ENCODE measurements around the gene RIT2.

GRCh38 chr18:42941021-42941420 is 174.5 kb downstream of the RIT2 start:
- no peak for TF ChIP-seq CTCF (IDR thresholded peaks at IDR 0.05; ENCODE audit: low read depth, low read length)
- TF ChIP-seq EZH2phosphoT487 (IDR thresholded peaks at IDR 0.05; ENCODE audit: low read depth) = no peak

All from OCI-LY3 (cell line).